ENCODE measurements around the gene LURAP1L.

GRCh38 chr9:12851341-12852090 lies 76.7 kb downstream of the LURAP1L start:
- TF ChIP-seq CTCF (IDR thresholded peaks at IDR 0.05), result no peak
- TF ChIP-seq POLR2A (IDR thresholded peaks at IDR 0.05), result no peak
